Caco-2 (cell line): ENCODE data around the gene IGF2BP3. TPM values are rescaled to one million over a fixed set of nuclear protein-coding genes. Genes with fewer than 3 reads are reported as not detected.
A peak's percentile ranks its signal among the peaks of the same experiment; 100 is the strongest.

Experiments
- BruUV-seq: library from RNA; stranded (reverse); fragments of 400-500 nt; replicated peaks from 2 replicates; lab custom pipeline; 2021; lab: Mats Ljungman, UMichigan
- CTCF ChIA-PET: fragments of 300-600 bp; sonication (Branson Sonifier 250); formaldehyde crosslinking; loops from one replicate; lab custom pipeline; 2022; ENCODE audit warnings: antibody characterized with exemption; lab: Charles Lee
- POLR2A ChIA-PET: fragments of 300-600 bp; sonication (Branson Sonifier 250); formaldehyde crosslinking; loops from one replicate; lab custom pipeline; 2022; ENCODE audit warnings: antibody characterized with exemption; lab: Charles Lee
- DNase-seq, 2 experiments: peaks; one replicate each; pipeline versions ENCODE4 v3.0.0 to v3.0.0-alpha.2; 2020 to 2022
- H3K27me3 ChIP-seq: replicated peaks from 2 replicates; pipeline ENCODE4 v1.6.0; 2011; ENCODE audit warnings: low read length; ENCODE audit not compliant: control insufficient read depth, insufficient read depth
- H3K36me3 ChIP-seq: 2 replicates; pipeline ENCODE4 v1.5.1; 2011; ENCODE audit warnings: low read length; ENCODE audit not compliant: control insufficient read depth, insufficient read depth
- H3K4me1 ChIP-seq: fragments of 250-450 bp; sonication (Bioruptor Pico); 2 replicates; pipeline ENCODE4 v1.5.1; 2020; ENCODE audit warnings: mild to moderate bottlenecking
- H3K4me3 ChIP-seq: 2 replicates; pipeline ENCODE4 v1.5.1; 2011; ENCODE audit warnings: low read depth, mild to moderate bottlenecking, control low read depth, low read length
- H3K9me3 ChIP-seq: fragments of 250-450 bp; sonication (Bioruptor Pico); 2 replicates; pipeline ENCODE4 v1.5.1; 2020; ENCODE audit warnings: mild to moderate bottlenecking, moderate library complexity
- H3K27ac Mint-ChIP-seq: one replicate; pipeline ENCODE4 v1.8.0; 2022; ENCODE audit warnings: mixed read lengths; ENCODE audit not compliant: unreplicated experiment
- H3K27me3 Mint-ChIP-seq: one replicate; pipeline ENCODE4 v1.8.0; 2022; ENCODE audit warnings: mixed read lengths; ENCODE audit not compliant: insufficient read depth, unreplicated experiment
- H3K36me3 Mint-ChIP-seq: one replicate; pipeline ENCODE4 v1.8.0; 2022; ENCODE audit warnings: mild to moderate bottlenecking, mixed read lengths; ENCODE audit not compliant: insufficient read depth, unreplicated experiment
- H3K4me1 Mint-ChIP-seq: one replicate; pipeline ENCODE4 v1.8.0; 2022; ENCODE audit warnings: low read depth, mixed read lengths; ENCODE audit not compliant: unreplicated experiment
- H3K4me3 Mint-ChIP-seq: one replicate; pipeline ENCODE4 v1.8.0; 2022; ENCODE audit warnings: mild to moderate bottlenecking, moderate library complexity, mixed read lengths; ENCODE audit not compliant: unreplicated experiment
- H3K9me3 Mint-ChIP-seq: one replicate; pipeline ENCODE4 v1.8.0; 2022; ENCODE audit warnings: mixed read lengths; ENCODE audit not compliant: unreplicated experiment
- intact Hi-C: fragments of 100-400 bp; cut with micrococcal nuclease; formaldehyde crosslinking; loops from one replicate; pipeline ENCODE4 v1.10.0; 2022; ENCODE audit not compliant: unreplicated experiment
- total RNA-seq: library from RNA; stranded (reverse); gene quantifications from 2 replicates; pipeline ENCODE4 v1.2.3, GENCODE V29; 2022
- TF ChIP-seq, protein P1 (sequence below), 2 experiments: fragments of 200-600 bp in 1 of 2; IDR thresholded peaks; 1 replicate in 1 of 2; 2 replicates in 1 of 2; pipeline versions ENCODE4 v1.5.1 to v1.8.0; 2011 to 2022; ENCODE audit warnings: antibody characterized with exemption in 1 of 2, control low read depth in 1 of 2, inconsistent platforms in 1 of 2, low read depth in 1 of 2, low read length in 1 of 2, mild to moderate bottlenecking in 1 of 2, moderate library complexity in 1 of 2; ENCODE audit not compliant: insufficient read depth in 1 of 2, severe bottlenecking in 1 of 2, unreplicated experiment in 1 of 2

Gene IGF2BP3
- total RNA-seq, 1 experiment from 2014 or later, result 127 TPM

DNA sequence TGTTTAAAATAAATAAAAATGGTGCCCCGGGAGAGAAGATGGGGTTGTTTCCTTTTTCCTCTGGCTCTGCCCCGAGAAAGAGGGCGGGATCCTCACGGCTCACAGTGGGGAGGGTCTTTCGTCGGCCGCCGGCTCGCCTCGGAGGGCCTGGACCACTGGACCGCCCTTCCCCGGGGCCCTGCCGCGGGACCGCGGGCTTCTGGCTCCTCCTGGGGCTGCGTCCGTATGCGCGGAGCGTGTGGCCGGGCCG, 3.5 kb upstream of the IGF2BP3 start:
- Histone ChIP-seq H3K27me3 (no peaks in the 10 kb centered on the region), H3K36me3 (no peaks in the 10 kb centered on the region), H3K9me3 (no peaks in the 10 kb centered on the region), H3K4me3 (peak overlapping the region; percentile 84), H3K4me1 (peaks cover 26% of the 10 kb centered on the region)
- Mint-ChIP-seq H3K27ac (peak overlapping the region; percentile 93), H3K27me3 (no peaks in the 10 kb centered on the region), H3K4me3 (peak overlapping the region; percentile 82), H3K36me3 (peaks cover 46% of the 10 kb centered on the region), H3K4me1 (peaks cover 19% of the 10 kb centered on the region), H3K9me3 (no peaks in the 10 kb centered on the region)
- intact Hi-C loops, result loop anchor here (1.0 kb wide), 2 partner anchors 13 to 207 kb away; partner anchors contain the start of gene FAM221A
- BruUV-seq, result no TSS peak
- DNase-seq, result peak; percentile 80 to 83
- CTCF ChIA-PET, result interaction anchor here (0.6 to 1.2 kb wide), 2 partner anchors 75 to 116 kb away, joined by 3 read pairs; no protein-coding TSS in a partner anchor
- POLR2A ChIA-PET, result interaction anchor here (1.4 kb wide), 1 partner anchor 116 kb away, joined by 3 read pairs; no protein-coding TSS in a partner anchor
- TF ChIP-seq, protein P1, sequence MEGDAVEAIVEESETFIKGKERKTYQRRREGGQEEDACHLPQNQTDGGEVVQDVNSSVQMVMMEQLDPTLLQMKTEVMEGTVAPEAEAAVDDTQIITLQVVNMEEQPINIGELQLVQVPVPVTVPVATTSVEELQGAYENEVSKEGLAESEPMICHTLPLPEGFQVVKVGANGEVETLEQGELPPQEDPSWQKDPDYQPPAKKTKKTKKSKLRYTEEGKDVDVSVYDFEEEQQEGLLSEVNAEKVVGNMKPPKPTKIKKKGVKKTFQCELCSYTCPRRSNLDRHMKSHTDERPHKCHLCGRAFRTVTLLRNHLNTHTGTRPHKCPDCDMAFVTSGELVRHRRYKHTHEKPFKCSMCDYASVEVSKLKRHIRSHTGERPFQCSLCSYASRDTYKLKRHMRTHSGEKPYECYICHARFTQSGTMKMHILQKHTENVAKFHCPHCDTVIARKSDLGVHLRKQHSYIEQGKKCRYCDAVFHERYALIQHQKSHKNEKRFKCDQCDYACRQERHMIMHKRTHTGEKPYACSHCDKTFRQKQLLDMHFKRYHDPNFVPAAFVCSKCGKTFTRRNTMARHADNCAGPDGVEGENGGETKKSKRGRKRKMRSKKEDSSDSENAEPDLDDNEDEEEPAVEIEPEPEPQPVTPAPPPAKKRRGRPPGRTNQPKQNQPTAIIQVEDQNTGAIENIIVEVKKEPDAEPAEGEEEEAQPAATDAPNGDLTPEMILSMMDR (IDR thresholded peaks at IDR 0.05; ENCODE audit: insufficient read depth in 1 of 2, low read depth in 1 of 2, low read length in 1 of 2, severe bottlenecking in 1 of 2, unreplicated experiment in 1 of 2), result no peak

DNA sequence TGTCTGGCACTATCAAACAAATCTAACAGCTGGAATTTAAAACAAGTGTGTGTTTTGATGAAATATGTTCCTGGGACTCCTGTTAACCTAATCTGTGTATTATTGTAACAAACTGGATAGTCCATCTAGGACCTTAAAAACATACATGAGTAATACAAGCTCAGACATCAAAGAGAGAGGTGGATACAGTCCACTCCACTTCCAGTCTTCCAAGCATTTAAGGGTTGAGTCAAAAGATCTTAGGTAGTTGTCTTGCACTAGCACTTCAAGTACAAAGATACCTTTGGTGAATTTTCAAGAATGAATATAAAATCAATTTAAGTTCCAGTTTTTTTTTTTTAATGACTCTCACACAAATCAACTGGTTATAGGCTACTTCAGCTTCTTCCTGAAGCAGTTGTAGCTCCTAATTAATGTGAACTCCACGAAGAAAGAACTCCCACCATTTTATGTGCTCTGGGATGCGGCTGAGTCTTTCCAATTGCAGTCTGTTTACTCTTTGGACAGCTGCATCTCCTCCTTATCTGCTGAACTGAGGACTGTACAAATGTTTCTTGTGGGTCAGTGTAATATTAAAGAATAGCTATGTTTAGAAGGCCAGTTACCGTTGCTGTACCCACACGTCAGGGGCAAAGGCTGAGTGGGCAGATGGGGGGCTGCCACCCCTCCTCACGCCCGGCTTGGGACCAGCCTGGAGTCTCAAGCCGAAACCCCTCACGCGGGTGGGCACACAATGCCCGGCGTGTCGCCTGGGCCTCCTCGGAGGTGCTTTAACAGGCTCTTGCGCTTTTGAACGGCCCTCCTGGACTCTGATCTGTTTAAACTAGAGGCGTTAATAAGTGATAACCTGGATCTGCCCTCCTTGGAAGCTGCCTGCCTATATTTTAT, 2.9 kb upstream of the IGF2BP3 start:
- intact Hi-C loops, result no loop called here
- peaks cover 14% of the 10 kb centered on the region for H3K4me1 Mint-ChIP-seq
- TF ChIP-seq, protein P1 (IDR thresholded peaks at IDR 0.05; ENCODE audit: insufficient read depth in 1 of 2, low read depth in 1 of 2, low read length in 1 of 2, severe bottlenecking in 1 of 2, unreplicated experiment in 1 of 2), result no peak
- H3K9me3 Mint-ChIP-seq, result no peaks in the 10 kb centered on the region
- ChIA-PET CTCF (interaction anchor here (0.6 to 1.2 kb wide), 4 partner anchors 48 to 115 kb away, joined by 3 to 6 read pairs (median 3); no protein-coding TSS in a partner anchor), POLR2A (interaction anchor here (1.4 kb wide), 1 partner anchor 115 kb away, joined by 3 read pairs; no protein-coding TSS in a partner anchor)
- H3K36me3 ChIP-seq, result no peaks in the 10 kb centered on the region
- H3K27me3 ChIP-seq, result no peaks in the 10 kb centered on the region
- no peaks in the 10 kb centered on the region for H3K27me3 Mint-ChIP-seq
- DNase-seq, result peak in 1 of 2 experiments; percentile 29
- peak overlapping the region; percentile 84 for H3K4me3 ChIP-seq
- peaks cover 26% of the 10 kb centered on the region for H3K4me1 ChIP-seq
- H3K27ac Mint-ChIP-seq, result peak overlapping the region; percentile 93
- peak overlapping the region; percentile 82 for H3K4me3 Mint-ChIP-seq
- H3K9me3 ChIP-seq, result no peaks in the 10 kb centered on the region
- H3K36me3 Mint-ChIP-seq, result peaks cover 51% of the 10 kb centered on the region
- TSS peak; percentile 1 for BruUV-seq

DNA sequence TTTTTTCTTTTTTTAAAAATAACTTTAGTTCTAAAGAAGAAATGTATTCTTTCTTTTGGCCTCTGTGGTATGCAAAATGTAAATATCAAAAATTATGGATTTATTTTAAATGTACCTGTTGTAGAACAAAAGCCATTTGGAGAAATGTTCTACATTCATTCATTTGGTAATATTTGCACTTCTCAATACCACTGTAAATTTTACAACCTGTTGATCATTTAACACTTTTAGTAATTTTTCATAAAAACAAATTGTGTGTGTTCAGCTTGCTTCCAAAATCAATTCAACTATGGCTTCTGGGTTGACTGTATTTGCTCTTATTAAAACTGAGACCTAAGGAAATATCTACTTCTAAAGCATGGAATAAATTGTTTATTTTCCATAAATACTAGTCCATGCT, 2.3 kb upstream of the IGF2BP3 start:
- peak overlapping the region; percentile 82 for H3K4me3 Mint-ChIP-seq
- H3K27me3 ChIP-seq, result no peaks in the 10 kb centered on the region
- TF ChIP-seq, protein P1 (IDR thresholded peaks at IDR 0.05; ENCODE audit: insufficient read depth in 1 of 2, low read depth in 1 of 2, low read length in 1 of 2, severe bottlenecking in 1 of 2, unreplicated experiment in 1 of 2), result no peak
- peak overlapping the region; percentile 84 for H3K4me3 ChIP-seq
- CTCF ChIA-PET, result interaction anchor here (0.7 to 1.2 kb wide), 3 partner anchors 48 to 115 kb away, joined by 3 to 6 read pairs (median 3); no protein-coding TSS in a partner anchor
- no TSS peak for BruUV-seq
- intact Hi-C loops, result no loop called here
- H3K4me1 ChIP-seq, result peaks cover 26% of the 10 kb centered on the region
- no peak for DNase-seq
- POLR2A ChIA-PET, result interaction anchor here (1.4 kb wide), 1 partner anchor 115 kb away, joined by 3 read pairs; no protein-coding TSS in a partner anchor
- H3K9me3 Mint-ChIP-seq, result no peaks in the 10 kb centered on the region
- no peaks in the 10 kb centered on the region for H3K36me3 ChIP-seq
- peaks cover 58% of the 10 kb centered on the region for H3K36me3 Mint-ChIP-seq
- H3K9me3 ChIP-seq, result no peaks in the 10 kb centered on the region
- H3K27ac Mint-ChIP-seq, result peak overlapping the region; percentile 93
- no peaks in the 10 kb centered on the region for H3K27me3 Mint-ChIP-seq
- H3K4me1 Mint-ChIP-seq, result peaks cover 14% of the 10 kb centered on the region
